MG63 (cell line): ENCODE measurements around the gene TM7SF2. TPM values are rescaled to one million over a fixed set of nuclear protein-coding genes. Genes with fewer than 3 reads are reported as not detected.

Experiments
- DNase-seq: peaks from one replicate; pipeline ENCODE4 v3.0.0-alpha.2; 2020
- H3K27me3 ChIP-seq: fragments of 250-450 bp; sonication (Bioruptor Pico); 2 replicates; pipeline ENCODE4 v1.5.1; 2020; ENCODE audit warnings: mild to moderate bottlenecking, moderate library complexity
- H3K36me3 ChIP-seq: fragments of 250-450 bp; sonication (Bioruptor Pico); 2 replicates; pipeline ENCODE4 v1.5.1; 2020; ENCODE audit warnings: mild to moderate bottlenecking, moderate library complexity
- H3K4me3 ChIP-seq: fragments of 250-450 bp; sonication (Bioruptor Pico); 2 replicates; pipeline ENCODE4 v1.5.1; 2020; ENCODE audit warnings: mild to moderate bottlenecking, moderate library complexity
- H3K9me3 ChIP-seq: fragments of 250-450 bp; sonication (Bioruptor Pico); 2 replicates; pipeline ENCODE4 v1.5.1; 2020; ENCODE audit warnings: mild to moderate bottlenecking, moderate library complexity
- total RNA-seq: library from RNA; depleted of rRNA; stranded (reverse); fragments of >200 nt; shearing (Covaris generic); gene quantifications from 2 replicates; pipeline ENCODE4 v1.2.3, GENCODE V29; 2014; ENCODE audit warnings: low replicate concordance

Gene TM7SF2
- total RNA-seq, 1 experiment from 2014 or later = 3.5 TPM

DNA sequence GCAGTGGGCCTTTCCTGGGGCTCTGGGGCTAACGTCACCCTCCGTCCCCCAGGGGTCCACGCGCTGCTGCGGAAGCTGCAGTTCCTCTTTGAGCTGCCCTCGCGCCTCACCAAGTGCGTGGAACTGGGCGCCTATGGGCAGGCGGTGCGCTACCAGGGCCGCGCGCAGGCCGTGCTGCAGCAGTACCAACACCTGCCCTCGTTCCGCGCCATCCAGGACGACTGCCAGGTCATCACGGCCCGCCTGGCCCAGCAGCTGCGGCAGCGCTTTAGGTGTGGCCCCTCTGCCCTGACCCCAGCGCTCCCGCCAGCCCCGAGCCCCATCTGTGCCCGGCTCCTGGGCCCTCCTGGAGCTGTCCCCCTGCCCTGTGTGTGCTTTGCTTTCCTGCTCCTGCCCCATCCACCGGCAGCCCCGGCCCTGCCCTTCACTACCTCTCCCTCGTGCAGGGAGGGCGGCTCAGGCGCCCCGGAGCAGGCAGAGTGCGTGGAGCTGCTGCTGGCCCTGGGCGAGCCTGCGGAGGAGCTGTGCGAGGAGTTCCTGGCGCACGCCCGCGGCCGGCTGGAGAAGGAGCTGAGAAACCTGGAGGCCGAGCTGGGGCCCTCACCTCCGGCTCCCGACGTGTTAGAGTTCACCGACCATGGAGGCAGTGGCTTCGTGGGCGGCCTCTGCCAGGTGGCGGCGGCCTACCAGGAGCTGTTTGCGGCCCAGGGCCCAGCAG lies 3.8 kb upstream of the TM7SF2 start:
- Histone ChIP-seq H3K4me3 (no peak overlapping the region), H3K27me3 (no peaks in the 10 kb centered on the region), H3K9me3 (no peaks in the 10 kb centered on the region), H3K36me3 (peaks cover 8% of the 10 kb centered on the region)
- no peak for DNase-seq

DNA sequence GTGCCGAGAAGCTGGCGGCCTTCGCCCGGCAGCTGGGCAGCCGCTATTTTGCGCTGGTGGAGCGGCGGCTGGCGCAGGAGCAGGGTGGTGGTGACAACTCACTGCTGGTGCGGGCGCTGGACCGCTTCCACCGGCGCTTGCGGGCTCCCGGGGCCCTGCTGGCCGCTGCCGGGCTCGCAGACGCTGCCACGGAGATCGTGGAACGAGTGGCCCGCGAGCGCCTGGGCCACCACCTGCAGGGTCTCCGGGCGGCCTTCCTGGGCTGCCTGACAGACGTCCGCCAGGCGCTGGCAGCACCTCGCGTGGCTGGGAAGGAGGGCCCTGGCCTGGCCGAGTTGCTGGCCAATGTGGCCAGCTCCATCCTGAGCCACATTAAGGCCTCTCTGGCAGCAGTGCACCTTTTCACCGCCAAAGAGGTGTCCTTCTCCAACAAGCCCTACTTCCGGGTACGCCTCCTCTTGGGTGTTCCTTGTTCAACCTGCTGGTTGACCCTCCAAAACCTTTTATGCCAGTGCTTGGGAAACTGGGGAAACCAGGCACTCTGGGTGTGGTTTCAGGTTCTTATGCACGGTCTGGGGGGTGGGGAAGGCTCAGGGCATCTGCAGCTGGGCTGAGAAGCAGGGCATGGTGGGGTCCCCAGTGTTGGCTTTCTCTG lies 3.1 kb upstream of the TM7SF2 start:
- H3K36me3 ChIP-seq = peaks cover 8% of the 10 kb centered on the region
- DNase-seq = no peak
- H3K27me3 ChIP-seq = no peaks in the 10 kb centered on the region
- H3K4me3 ChIP-seq = no peak overlapping the region
- no peaks in the 10 kb centered on the region for H3K9me3 ChIP-seq

DNA sequence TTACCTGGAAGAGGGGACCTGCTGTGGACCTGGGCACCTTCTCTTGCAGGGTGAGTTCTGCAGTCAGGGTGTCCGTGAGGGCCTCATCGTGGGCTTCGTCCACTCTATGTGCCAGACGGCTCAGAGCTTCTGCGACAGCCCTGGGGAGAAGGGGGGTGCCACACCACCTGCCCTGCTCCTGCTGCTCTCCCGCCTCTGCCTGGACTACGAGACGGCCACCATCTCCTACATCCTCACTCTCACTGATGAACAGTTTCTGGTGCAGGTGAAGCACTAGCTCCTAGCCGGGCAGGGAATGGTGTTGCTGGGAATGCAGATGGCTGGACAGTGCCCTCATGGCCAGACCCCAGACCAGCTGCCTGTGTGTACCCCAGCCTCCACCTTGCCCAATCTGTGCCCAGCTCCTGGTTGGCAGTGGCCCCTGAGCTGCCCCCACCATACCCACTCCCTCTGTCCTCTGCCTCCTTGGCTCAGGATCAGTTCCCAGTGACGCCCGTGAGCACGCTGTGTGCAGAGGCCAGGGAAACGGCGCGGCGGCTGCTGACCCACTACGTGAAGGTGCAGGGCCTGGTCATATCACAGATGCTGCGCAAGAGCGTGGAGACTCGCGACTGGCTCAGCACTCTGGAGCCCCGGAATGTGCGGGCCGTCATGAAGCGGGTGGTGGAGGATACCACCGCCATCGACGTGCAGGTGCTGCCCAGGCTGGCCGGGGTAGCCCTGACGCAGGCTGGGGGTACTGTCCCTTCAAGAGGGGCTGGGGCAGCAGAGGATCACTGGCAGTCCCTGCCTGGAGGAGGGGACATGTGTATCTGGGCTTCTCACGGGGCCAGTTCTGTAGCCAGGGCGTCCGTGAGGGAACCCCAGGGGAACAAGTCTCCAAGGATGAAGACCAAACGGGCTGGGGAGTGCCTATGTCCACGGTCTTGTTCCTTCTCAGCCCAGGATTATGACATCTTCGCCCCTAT lies 2.2 kb upstream of the TM7SF2 start:
- no peaks in the 10 kb centered on the region for H3K9me3 ChIP-seq
- peaks cover 8% of the 10 kb centered on the region for H3K36me3 ChIP-seq
- no peak overlapping the region for H3K4me3 ChIP-seq
- H3K27me3 ChIP-seq = no peaks in the 10 kb centered on the region
- no peak for DNase-seq

DNA sequence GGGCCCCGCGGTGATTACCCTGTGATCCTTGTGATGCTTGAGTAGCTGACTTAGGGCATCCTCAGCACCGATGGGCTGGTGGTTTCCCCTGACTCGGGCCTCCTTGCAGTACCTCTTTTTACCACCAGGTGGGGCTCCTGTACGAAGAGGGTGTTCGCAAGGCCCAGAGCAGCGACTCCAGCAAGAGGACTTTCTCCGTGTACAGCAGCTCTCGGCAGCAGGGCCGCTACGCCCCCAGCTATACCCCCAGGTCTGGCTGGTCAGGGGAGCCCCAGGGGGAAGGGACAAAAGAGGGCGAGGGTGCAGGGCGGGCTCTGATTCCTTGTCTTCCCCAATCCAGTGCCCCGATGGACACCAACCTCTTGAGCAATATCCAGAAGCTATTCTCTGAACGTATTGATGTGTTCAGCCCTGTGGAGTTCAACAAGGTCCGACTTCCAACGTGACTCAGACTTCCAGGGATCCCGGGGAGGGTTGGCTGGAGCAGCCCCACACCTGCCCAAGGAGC lies 1.3 kb upstream of the TM7SF2 start:
- Histone ChIP-seq H3K9me3 (no peaks in the 10 kb centered on the region), H3K27me3 (no peaks in the 10 kb centered on the region), H3K4me3 (no peak overlapping the region), H3K36me3 (peaks cover 10% of the 10 kb centered on the region)
- peak; percentile 70 for DNase-seq

DNA sequence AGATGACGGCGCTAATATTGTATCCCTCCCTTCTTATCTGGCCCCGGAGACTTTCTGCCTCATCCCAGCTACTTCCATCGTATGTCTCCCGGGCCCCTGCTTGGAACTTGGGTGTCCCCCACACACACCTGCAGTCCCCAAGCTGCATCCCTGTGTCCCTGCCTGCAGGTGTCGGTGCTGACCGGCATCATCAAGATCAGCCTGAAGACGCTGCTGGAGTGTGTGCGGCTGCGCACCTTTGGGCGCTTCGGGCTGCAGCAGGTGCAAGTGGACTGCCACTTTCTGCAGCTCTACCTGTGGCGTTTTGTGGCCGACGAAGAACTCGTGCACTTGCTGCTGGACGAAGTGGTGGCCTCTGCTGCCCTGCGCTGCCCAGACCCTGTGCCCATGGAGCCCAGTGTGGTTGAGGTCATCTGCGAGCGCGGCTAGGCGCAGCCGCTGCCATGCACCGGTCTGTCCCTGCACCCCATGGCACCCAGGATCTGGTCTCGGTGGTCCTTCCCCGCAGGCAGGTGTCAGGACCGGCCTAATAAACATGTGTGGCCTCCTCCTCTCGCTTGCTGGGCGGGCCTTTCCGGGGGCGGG lies 421 bp upstream of the TM7SF2 start:
- no peaks in the 10 kb centered on the region for H3K9me3 ChIP-seq
- no peak for DNase-seq
- no peaks in the 10 kb centered on the region for H3K27me3 ChIP-seq
- peaks cover 18% of the 10 kb centered on the region for H3K36me3 ChIP-seq
- no peak overlapping the region for H3K4me3 ChIP-seq

DNA sequence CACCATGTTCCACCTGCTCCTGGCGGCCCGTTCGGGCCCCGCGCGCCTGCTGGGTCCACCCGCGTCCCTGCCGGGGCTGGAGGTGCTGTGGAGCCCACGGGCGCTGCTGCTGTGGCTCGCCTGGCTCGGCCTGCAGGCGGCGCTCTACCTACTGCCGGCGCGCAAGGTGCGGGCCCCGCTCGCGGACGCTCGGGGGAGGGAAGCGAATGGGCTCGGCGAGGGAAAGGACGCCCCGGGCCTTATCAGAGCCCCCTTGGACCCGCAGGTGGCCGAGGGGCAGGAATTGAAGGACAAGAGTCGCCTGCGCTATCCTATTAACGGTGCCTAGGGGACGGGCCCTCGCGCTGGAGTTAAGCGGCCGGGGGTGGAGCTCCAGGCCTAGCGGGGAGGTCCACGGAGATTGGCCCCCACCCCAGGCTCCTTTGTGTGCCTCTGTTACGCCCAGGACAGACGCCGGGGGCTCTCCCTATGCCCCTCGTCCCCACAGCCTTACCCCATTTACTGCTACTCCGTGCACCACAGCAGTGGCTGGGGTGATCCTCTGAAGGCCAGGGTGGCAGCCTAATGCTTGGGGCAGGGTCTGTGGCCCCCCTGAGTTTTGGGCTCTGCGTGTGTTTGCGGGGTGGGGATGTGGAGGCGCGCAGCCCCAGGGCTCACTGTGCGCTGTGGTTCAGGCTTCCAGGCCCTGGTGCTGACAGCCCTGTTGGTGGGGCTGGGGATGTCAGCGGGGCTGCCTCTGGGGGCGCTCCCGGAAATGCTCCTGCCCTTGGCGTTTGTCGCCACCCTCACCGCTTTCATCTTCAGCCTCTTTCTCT lies 1.1 kb downstream of the TM7SF2 start:
- H3K36me3 ChIP-seq = peaks cover 25% of the 10 kb centered on the region
- H3K9me3 ChIP-seq = no peaks in the 10 kb centered on the region
- DNase-seq = no peak
- H3K4me3 ChIP-seq = no peak overlapping the region
- no peaks in the 10 kb centered on the region for H3K27me3 ChIP-seq

DNA sequence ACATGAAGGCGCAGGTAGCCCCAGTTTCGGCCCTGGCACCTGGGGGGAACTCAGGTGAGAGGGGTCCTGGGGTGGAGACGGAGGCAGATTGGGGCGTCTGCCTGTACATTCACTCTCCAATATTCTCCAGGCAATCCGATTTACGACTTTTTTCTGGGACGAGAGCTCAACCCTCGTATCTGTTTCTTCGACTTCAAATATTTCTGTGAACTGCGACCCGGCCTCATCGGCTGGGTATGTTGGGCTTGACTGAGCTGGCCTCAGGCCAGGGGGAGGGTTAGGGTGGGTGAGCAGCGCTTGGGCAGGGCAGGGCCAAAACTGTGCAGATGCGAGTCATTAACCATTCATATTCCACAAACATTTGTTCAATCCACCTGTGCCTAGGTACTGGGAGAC lies 1.7 kb downstream of the TM7SF2 start:
- no peaks in the 10 kb centered on the region for H3K27me3 ChIP-seq
- DNase-seq = no peak
- H3K36me3 ChIP-seq = peaks cover 30% of the 10 kb centered on the region
- H3K4me3 ChIP-seq = no peak overlapping the region
- H3K9me3 ChIP-seq = no peaks in the 10 kb centered on the region

DNA sequence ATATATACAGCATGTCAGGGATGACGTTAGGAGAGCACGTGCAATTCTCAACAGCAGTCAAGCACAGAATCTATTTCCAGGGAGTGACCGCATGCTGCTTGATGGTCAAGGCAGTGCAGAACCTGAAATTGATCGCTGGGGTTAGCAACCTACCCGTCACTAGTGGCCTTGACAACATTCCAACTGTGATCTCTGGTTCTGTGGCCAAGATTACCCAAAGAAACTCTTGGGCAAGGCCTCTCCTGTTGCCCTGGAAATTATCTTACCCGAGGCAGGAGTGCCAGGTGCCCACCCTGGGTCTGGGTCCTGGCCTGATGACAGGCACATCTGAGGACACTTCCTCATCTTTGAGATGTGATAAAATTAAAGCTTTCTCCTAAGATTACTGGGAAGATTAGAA lies 2.2 kb downstream of the TM7SF2 start:
- DNase-seq = no peak
- H3K27me3 ChIP-seq = no peaks in the 10 kb centered on the region
- H3K36me3 ChIP-seq = peaks cover 33% of the 10 kb centered on the region
- H3K9me3 ChIP-seq = no peaks in the 10 kb centered on the region
- H3K4me3 ChIP-seq = no peak overlapping the region

DNA sequence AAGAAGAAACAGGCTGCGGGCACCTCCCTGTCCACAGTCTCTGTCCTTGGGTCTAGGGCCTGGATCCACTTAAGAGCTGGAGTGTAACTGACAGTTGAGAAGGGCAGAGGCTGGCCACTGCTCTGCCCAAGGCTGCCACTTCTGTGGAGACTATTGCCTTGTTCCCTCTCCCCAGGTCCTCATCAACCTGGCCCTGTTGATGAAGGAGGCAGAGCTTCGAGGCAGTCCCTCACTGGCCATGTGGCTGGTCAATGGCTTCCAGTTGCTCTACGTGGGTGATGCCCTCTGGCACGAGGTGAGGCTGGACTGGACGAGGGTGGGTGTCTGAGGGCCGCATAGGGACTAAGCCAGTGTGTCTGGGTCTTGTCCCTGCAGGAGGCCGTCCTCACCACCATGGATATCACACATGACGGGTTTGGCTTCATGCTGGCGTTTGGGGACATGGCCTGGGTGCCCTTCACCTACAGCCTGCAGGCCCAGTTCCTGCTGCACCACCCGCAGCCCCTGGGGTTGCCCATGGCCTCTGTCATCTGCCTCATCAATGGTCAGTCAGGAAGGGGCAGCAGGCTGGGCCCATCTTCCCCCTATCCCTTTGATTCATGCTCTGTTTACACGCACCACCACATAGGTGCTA lies 3.0 kb downstream of the TM7SF2 start:
- Histone ChIP-seq H3K36me3 (peaks cover 42% of the 10 kb centered on the region), H3K9me3 (no peaks in the 10 kb centered on the region), H3K4me3 (no peak overlapping the region), H3K27me3 (no peaks in the 10 kb centered on the region)
- DNase-seq = no peak

DNA sequence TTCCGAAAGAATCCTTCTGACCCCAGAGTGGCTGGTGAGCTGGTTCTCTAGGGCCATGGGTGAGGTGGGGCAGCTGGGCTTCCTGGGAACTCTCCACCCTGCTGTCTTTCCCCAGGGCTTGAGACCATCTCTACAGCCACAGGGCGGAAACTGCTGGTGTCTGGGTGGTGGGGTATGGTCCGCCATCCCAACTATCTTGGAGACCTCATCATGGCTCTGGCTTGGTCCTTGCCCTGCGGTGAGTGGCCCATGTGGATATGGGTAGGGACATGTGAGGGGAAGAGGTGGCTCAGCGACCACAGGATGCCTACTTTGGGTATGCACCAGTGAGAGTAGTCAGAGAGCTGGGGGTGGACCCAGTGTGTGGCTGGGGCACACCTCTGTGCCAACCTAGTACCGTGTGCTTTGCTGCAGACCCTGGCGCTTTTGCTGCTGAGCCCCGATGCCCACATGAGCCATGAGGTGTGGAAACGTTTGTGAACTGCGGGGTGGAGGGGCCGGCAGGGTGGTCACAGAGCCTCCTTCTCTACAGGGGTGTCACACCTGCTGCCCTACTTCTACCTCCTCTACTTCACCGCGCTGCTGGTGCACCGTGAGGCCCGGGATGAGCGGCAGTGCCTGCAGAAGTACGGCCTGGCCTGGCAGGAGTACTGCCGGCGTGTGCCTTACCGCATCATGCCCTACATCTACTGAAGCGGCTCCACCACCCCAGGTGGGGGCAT lies 3.9 kb downstream of the TM7SF2 start:
- no peak for DNase-seq

DNA sequence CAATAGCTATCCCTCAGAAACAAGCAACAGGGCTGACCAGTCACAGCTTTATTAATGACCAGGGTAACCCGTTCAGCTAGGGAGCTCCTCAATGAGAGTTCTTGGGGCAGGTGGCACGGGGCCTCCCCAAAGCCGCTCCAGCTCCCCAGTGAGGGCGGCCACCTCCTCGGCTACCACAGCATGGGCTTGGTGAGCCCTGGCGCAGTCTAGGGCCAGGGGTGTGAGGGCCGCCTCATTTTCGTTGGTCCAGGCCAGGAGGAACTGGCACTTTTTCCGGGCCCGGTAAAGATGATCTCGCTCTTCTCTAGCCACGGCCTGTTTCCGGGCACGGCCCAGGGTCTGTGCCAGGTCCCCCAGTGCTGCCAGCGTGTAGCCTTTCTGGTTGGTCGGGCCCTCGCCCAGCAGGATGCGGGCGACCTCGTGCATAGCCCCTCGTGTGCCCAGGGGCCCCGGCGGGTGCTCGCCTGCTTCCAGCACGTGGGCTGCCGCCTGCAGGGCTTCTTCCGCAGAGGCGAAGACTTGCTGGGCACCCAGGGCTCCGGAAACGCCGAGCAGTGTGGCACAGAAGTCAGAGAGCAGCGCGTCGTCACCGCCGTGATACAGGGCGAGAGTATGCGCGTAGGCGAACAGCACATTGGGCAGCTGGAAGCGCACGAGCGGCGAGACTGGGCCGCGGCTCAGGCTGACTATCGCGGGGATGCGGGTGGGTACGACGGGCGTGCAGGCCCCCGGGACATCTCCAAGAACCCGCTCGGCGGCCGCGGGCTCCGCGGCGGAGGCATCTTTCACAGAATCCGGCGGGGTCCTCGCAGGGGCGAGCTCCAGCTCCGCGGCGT lies 4.9 kb downstream of the TM7SF2 start:
- peak overlapping the region; percentile 68 for H3K4me3 ChIP-seq
- DNase-seq = peak; percentile 62
- no peaks in the 10 kb centered on the region for H3K27me3 ChIP-seq
- peaks cover 53% of the 10 kb centered on the region for H3K36me3 ChIP-seq
- no peaks in the 10 kb centered on the region for H3K9me3 ChIP-seq

More for the DNA sequence above, 3.9 kb downstream of the TM7SF2 start:
- Histone ChIP-seq H3K4me3 (no peak overlapping the region), H3K36me3 (peaks cover 50% of the 10 kb centered on the region), H3K9me3 (no peaks in the 10 kb centered on the region), H3K27me3 (no peaks in the 10 kb centered on the region)

DNA sequence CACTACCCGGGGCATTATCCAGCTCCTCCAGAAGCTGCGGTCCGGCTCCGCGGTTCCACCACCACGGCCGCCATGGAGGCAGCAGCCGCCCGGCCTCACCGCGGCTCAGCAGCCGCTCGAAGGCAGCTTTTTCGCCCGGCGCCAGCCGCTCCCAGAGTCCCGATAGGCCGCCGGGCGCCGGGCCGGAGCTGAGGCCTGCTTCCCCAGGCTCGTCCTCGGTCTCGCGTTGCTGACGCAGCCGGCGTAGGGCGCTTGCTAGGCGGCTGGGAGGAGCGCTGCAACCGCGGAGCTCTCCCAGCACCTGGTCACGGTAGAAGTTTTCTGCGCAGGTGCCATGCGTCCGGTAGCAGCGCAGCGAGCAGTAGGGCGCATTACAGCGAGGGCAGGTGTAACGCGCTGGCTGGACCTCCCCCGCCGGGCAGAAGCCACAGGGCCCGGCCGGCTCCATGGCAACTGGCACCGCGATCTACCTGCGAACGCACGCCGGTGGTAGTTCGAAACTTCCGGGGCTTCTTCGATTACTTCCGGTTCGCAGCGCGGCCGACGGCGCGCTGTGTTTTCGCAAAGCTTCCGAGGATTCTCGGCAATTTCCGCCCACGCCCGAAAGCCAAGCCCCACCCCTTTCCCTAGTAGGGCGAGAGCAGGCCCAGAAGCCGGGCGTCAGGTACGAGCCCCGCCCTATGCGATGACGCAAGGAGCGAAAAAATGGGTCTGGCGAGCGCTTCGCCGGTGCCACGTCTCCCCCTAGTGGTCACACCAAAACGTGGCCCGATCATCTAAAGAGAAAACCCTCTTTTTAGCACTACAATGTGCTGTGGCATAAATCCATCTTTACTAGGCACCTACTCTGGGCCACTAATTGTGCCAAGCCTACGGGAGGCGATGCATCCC lies 5.8 kb downstream of the TM7SF2 start, which contains the start of gene ZNHIT2:
Gene ZNHIT2 (minus strand): TSS at position 496 of the 891 bp plus-strand sequence. CDS start 48 bp downstream, at position 448.
- Histone ChIP-seq H3K4me3 (peak within 1 kb of the TSS; percentile 68), H3K36me3 (peaks cover 56% of the 10 kb centered on the region), H3K9me3 (no peaks in the 10 kb centered on the region), H3K27me3 (no peaks in the 10 kb centered on the region)
- DNase-seq = peak; percentile 97

DNA sequence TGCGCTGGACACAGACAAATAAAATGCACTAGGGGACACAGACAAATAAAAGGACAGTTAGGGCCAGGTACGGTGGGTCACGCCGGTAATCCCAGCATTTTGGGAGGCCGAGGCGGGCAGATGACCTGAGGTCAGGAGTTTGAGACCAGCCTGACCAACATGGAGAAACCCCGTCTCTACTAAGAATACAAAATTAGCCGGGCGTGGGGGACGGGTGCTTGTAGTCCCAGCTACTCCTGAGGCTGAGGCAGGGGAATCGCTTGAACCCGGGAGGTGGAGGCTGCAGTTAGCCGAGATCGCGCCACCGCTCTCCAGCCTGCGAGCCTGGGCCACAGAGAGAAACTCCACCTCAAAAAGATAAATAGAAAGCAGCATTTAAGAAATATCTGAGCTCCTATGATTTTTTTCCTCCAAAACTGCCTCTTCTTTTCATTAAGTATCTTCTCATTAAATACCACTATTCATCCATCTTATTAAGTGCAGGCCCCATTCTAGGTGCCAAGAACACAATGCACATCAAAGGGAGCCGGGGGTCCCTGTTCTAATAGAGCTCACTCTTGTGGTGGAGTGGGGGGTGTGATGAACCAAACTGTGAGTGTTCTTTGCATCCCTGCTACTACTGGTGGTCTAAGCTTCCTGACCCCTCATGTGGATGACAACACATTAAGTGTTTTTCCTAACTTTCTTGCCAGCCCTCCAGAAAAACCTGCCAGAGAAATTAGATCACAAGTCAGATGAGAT lies 6.6 kb downstream of the TM7SF2 start:
- H3K9me3 ChIP-seq = no peaks in the 10 kb centered on the region
- no peaks in the 10 kb centered on the region for H3K27me3 ChIP-seq
- H3K4me3 ChIP-seq = no peak overlapping the region; the same call in 1 of the 2 replicates
- no peak for DNase-seq
- peaks cover 60% of the 10 kb centered on the region for H3K36me3 ChIP-seq
